ENCODE results near the gene MEIOC.

The MEIOC gene

GRCh38 chr17:44642834-44643233 is 13.4 kb upstream of the MEIOC start:
- Histone ChIP-seq H3K79me2 (ENCODE audit: control insufficient read depth, low read length) (no peaks in the 10 kb centered on the region), H3K36me3 (ENCODE audit: control insufficient read depth, low read length) (no peaks in the 10 kb centered on the region), H3F3A (ENCODE audit: control insufficient read depth, insufficient read depth) (no peaks in the 10 kb centered on the region), H3K9me3 (ENCODE audit: control insufficient read depth, insufficient read depth, low read length) (no peaks in the 10 kb centered on the region), H3K4me1 (ENCODE audit: control insufficient read depth, low read length) (no peaks in the 10 kb centered on the region), H3K4me2 (ENCODE audit: low read length) (no peak overlapping the region), H3K4me3 (ENCODE audit: low read length) (no peak overlapping the region), H4K20me1 (ENCODE audit: control insufficient read depth, insufficient read depth, low read depth, low read length) (no peaks in the 10 kb centered on the region), H3K27me3 (ENCODE audit: control insufficient read depth, low read length) (peaks cover 6% of the 10 kb centered on the region; the same call in 1 of the 2 replicates), H3K9me2 (replicated peaks; ENCODE audit: control insufficient read depth, low read length) (no peaks in the 10 kb centered on the region), H3K27ac (ENCODE audit: low read depth, low read length) (no peak overlapping the region)
- TF ChIP-seq EZH2phosphoT487 (IDR thresholded peaks at IDR 0.05; ENCODE audit: borderline replicate concordance, low read length) (no peak), CTCF (IDR thresholded peaks at IDR 0.05; ENCODE audit: low read depth, low read length, poor library complexity, severe bottlenecking) (no peak)

GRCh38 chr17:44645341-44645740 is 10.9 kb upstream of the MEIOC start:
- no peaks in the 10 kb centered on the region for H3K4me1 ChIP-seq (ENCODE audit: control insufficient read depth, low read length)
- H3K79me2 ChIP-seq (ENCODE audit: control insufficient read depth, low read length) = no peaks in the 10 kb centered on the region
- H3K9me2 ChIP-seq (replicated peaks; ENCODE audit: control insufficient read depth, low read length) = no peaks in the 10 kb centered on the region
- no peaks in the 10 kb centered on the region for H3K9me3 ChIP-seq (ENCODE audit: control insufficient read depth, insufficient read depth, low read length)
- H4K20me1 ChIP-seq (ENCODE audit: control insufficient read depth, insufficient read depth, low read depth, low read length) = no peaks in the 10 kb centered on the region
- H3K36me3 ChIP-seq (ENCODE audit: control insufficient read depth, low read length) = no peaks in the 10 kb centered on the region
- H3K27ac ChIP-seq (ENCODE audit: low read depth, low read length) = no peak overlapping the region
- no peaks in the 10 kb centered on the region for H3F3A ChIP-seq (ENCODE audit: control insufficient read depth, insufficient read depth)
- no peak overlapping the region for H3K4me3 ChIP-seq (ENCODE audit: low read length)
- no peak overlapping the region for H3K4me2 ChIP-seq (ENCODE audit: low read length)
- TF ChIP-seq CTCF (IDR thresholded peaks at IDR 0.05; ENCODE audit: low read depth, low read length, poor library complexity, severe bottlenecking) (no peak), EZH2phosphoT487 (IDR thresholded peaks at IDR 0.05; ENCODE audit: borderline replicate concordance, low read length) (no peak)
- H3K27me3 ChIP-seq (ENCODE audit: control insufficient read depth, low read length) = peaks cover 16% of the 10 kb centered on the region

GRCh38 chr17:44646280-44646679 is 10.0 kb upstream of the MEIOC start:
- no peaks in the 10 kb centered on the region for H4K20me1 ChIP-seq (ENCODE audit: control insufficient read depth, insufficient read depth, low read depth, low read length)
- H3K9me3 ChIP-seq (ENCODE audit: control insufficient read depth, insufficient read depth, low read length) = no peaks in the 10 kb centered on the region
- no peak overlapping the region for H3K4me3 ChIP-seq (ENCODE audit: low read length)
- no peaks in the 10 kb centered on the region for H3K4me1 ChIP-seq (ENCODE audit: control insufficient read depth, low read length)
- no peaks in the 10 kb centered on the region for H3K79me2 ChIP-seq (ENCODE audit: control insufficient read depth, low read length)
- peaks cover 16% of the 10 kb centered on the region for H3K27me3 ChIP-seq (ENCODE audit: control insufficient read depth, low read length)
- H3K27ac ChIP-seq (ENCODE audit: low read depth, low read length) = no peak overlapping the region
- H3F3A ChIP-seq (ENCODE audit: control insufficient read depth, insufficient read depth) = no peaks in the 10 kb centered on the region
- no peaks in the 10 kb centered on the region for H3K9me2 ChIP-seq (replicated peaks; ENCODE audit: control insufficient read depth, low read length)
- H3K4me2 ChIP-seq (ENCODE audit: low read length) = no peak overlapping the region
- no peak for TF ChIP-seq EZH2phosphoT487 (IDR thresholded peaks at IDR 0.05; ENCODE audit: borderline replicate concordance, low read length)
- no peak for TF ChIP-seq CTCF (IDR thresholded peaks at IDR 0.05; ENCODE audit: low read depth, low read length, poor library complexity, severe bottlenecking)
- H3K36me3 ChIP-seq (ENCODE audit: control insufficient read depth, low read length) = no peaks in the 10 kb centered on the region

GRCh38 chr17:44647736-44648135 is 8.5 kb upstream of the MEIOC start:
- H3K79me2 ChIP-seq (ENCODE audit: control insufficient read depth, low read length) = no peaks in the 10 kb centered on the region

More at GRCh38 chr17:44647736-44648135, 8.5 kb upstream of the MEIOC start:
- Histone ChIP-seq H3K4me3 (ENCODE audit: low read length) (no peak overlapping the region), H3K9me2 (replicated peaks; ENCODE audit: control insufficient read depth, low read length) (no peaks in the 10 kb centered on the region), H3K27me3 (ENCODE audit: control insufficient read depth, low read length) (peaks cover 16% of the 10 kb centered on the region), H3K9me3 (ENCODE audit: control insufficient read depth, insufficient read depth, low read length) (no peaks in the 10 kb centered on the region), H3K27ac (ENCODE audit: low read depth, low read length) (no peak overlapping the region), H3K4me2 (ENCODE audit: low read length) (no peak overlapping the region), H4K20me1 (ENCODE audit: control insufficient read depth, insufficient read depth, low read depth, low read length) (no peaks in the 10 kb centered on the region), H3F3A (ENCODE audit: control insufficient read depth, insufficient read depth) (no peaks in the 10 kb centered on the region), H3K36me3 (ENCODE audit: control insufficient read depth, low read length) (no peaks in the 10 kb centered on the region), H3K4me1 (ENCODE audit: control insufficient read depth, low read length) (no peaks in the 10 kb centered on the region)
- TF ChIP-seq CTCF (IDR thresholded peaks at IDR 0.05; ENCODE audit: low read depth, low read length, poor library complexity, severe bottlenecking) = no peak
- TF ChIP-seq EZH2phosphoT487 (IDR thresholded peaks at IDR 0.05; ENCODE audit: borderline replicate concordance, low read length) = no peak

All from DOHH2 (cell line).